ENCODE results near the gene RPS3A.
A peak's percentile ranks its signal among the peaks of the same experiment; 100 is the strongest.

Gene RPS3A

DNA sequence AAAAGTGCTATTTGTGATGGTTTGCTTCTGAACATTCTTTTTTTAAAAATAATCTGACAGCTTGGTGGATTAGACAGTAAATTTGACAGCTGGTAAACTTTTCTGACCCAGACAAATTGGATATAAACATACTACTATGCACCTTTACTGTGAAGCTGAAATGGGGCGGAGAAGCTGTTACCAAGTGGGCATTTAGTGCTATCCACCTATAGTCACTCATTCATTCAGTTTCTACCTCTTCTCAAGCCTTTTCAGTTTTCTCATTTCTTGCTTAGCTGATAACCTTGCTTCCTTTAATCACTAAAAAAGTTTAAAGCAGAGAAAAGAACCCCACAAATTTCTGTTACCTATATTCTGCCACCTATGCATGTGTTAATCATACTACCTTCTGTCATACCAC lies 5.2 kb downstream of the RPS3A start:
- ChIA-PET POLR2A (interaction anchor here (0.6 to 0.7 kb wide), 2 partner anchors 36 to 266 kb away, joined by 3 to 4 read pairs; no protein-coding TSS in a partner anchor), CTCF (interaction anchor here (0.6 to 0.7 kb wide), 2 partner anchors 306 to 424 kb away, joined by 4 read pairs; no protein-coding TSS in a partner anchor)
- H3K27ac ChIP-seq (ENCODE audit: extremely low read depth, low read depth, low read length): no peak overlapping the region
- H3K36me3 ChIP-seq (ENCODE audit: control insufficient read depth in 2 of 2, insufficient read depth in 1 of 2, low read length in 2 of 2): peaks cover 21 to 87% of the 10 kb centered on the region in 2 experiments
- no peak overlapping the region for H3K4me3 ChIP-seq (ENCODE audit: low read depth, low read length)
- no peaks in the 10 kb centered on the region for H3K4me1 ChIP-seq (ENCODE audit: control insufficient read depth, insufficient read depth, low read length)
- TF ChIP-seq ZNF433 (tag by site-specific recombination; IDR thresholded peaks at IDR 0.05; ENCODE audit: low read depth) (no peak), ZNF701 (tag by site-specific recombination; IDR thresholded peaks at IDR 0.05) (no peak), ZNF146 (tag by site-specific recombination; IDR thresholded peaks at IDR 0.05) (no peak), ZNF335 (tag by site-specific recombination; conservative IDR thresholded peaks at IDR 0.05) (no peak), GFI1B (tag by site-specific recombination; IDR thresholded peaks at IDR 0.05) (no peak), ZNF324 (tag by site-specific recombination; IDR thresholded peaks at IDR 0.05) (no peak)
- TF ChIP-seq, protein P1, sequence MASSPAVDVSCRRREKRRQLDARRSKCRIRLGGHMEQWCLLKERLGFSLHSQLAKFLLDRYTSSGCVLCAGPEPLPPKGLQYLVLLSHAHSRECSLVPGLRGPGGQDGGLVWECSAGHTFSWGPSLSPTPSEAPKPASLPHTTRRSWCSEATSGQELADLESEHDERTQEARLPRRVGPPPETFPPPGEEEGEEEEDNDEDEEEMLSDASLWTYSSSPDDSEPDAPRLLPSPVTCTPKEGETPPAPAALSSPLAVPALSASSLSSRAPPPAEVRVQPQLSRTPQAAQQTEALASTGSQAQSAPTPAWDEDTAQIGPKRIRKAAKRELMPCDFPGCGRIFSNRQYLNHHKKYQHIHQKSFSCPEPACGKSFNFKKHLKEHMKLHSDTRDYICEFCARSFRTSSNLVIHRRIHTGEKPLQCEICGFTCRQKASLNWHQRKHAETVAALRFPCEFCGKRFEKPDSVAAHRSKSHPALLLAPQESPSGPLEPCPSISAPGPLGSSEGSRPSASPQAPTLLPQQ (tag by site-specific recombination; IDR thresholded peaks at IDR 0.05): no peak
- TF ChIP-seq, protein P2, sequence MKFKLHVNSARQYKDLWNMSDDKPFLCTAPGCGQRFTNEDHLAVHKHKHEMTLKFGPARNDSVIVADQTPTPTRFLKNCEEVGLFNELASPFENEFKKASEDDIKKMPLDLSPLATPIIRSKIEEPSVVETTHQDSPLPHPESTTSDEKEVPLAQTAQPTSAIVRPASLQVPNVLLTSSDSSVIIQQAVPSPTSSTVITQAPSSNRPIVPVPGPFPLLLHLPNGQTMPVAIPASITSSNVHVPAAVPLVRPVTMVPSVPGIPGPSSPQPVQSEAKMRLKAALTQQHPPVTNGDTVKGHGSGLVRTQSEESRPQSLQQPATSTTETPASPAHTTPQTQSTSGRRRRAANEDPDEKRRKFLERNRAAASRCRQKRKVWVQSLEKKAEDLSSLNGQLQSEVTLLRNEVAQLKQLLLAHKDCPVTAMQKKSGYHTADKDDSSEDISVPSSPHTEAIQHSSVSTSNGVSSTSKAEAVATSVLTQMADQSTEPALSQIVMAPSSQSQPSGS (tag by site-specific recombination; IDR thresholded peaks at IDR 0.05; ENCODE audit: low read depth): no peak
- TF ChIP-seq, protein P3, sequence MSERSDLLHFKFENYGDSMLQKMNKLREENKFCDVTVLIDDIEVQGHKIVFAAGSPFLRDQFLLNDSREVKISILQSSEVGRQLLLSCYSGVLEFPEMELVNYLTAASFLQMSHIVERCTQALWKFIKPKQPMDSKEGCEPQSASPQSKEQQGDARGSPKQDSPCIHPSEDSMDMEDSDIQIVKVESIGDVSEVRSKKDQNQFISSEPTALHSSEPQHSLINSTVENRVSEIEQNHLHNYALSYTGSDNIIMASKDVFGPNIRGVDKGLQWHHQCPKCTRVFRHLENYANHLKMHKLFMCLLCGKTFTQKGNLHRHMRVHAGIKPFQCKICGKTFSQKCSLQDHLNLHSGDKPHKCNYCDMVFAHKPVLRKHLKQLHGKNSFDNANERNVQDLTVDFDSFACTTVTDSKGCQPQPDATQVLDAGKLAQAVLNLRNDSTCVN (tag by site-specific recombination; optimal IDR thresholded peaks at IDR 0.05): no peak
- TF ChIP-seq, protein P4, sequence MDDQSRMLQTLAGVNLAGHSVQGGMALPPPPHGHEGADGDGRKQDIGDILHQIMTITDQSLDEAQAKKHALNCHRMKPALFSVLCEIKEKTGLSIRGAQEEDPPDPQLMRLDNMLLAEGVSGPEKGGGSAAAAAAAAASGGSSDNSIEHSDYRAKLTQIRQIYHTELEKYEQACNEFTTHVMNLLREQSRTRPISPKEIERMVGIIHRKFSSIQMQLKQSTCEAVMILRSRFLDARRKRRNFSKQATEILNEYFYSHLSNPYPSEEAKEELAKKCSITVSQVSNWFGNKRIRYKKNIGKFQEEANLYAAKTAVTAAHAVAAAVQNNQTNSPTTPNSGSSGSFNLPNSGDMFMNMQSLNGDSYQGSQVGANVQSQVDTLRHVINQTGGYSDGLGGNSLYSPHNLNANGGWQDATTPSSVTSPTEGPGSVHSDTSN (CRISPR knock-in tag; IDR thresholded peaks at IDR 0.05): no peak
- H3K9me3 ChIP-seq (ENCODE audit: control insufficient read depth, insufficient read depth, low read depth, low read length): no peaks in the 10 kb centered on the region

DNA sequence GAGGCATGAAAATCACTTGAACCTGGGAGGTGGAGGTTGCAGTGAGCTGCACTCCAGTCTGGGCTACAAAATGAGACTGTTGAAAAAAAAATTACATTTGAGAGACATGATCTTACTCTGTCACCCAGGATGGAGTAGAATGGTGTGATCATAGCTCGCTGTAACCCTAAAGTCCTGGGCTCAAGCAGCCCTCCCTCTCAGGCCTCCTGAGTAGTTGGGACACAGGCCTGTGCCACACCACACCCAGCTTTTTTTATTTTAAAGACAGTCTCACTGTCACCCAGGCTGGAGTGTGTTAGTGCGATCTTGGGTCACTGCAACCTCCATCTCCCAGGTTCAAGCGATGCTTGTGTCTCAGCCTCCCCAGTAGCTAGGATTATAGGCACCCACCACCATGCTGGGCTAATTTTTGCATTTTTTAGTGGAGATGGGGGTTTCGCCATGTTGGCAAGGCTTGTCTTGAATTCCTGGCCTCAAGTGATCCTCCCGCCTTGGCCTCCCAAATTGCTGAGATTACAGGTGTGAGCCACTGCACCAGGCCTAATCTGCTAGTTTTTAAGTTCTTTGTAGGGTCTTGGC lies 6.1 kb downstream of the RPS3A start:
- POLR2A ChIA-PET: interaction anchor here (0.6 kb wide), 1 partner anchor 265 kb away, joined by 4 read pairs; no protein-coding TSS in a partner anchor
- TF ChIP-seq KLF16 (tag by site-specific recombination; IDR thresholded peaks at IDR 0.05) (no peak), OSR2 (tag by site-specific recombination; IDR thresholded peaks at IDR 0.05) (no peak), YY2 (tag by site-specific recombination; IDR thresholded peaks at IDR 0.05) (no peak), ZNF658 (tag by site-specific recombination; IDR thresholded peaks at IDR 0.05) (no peak)
- TF ChIP-seq, protein P5, sequence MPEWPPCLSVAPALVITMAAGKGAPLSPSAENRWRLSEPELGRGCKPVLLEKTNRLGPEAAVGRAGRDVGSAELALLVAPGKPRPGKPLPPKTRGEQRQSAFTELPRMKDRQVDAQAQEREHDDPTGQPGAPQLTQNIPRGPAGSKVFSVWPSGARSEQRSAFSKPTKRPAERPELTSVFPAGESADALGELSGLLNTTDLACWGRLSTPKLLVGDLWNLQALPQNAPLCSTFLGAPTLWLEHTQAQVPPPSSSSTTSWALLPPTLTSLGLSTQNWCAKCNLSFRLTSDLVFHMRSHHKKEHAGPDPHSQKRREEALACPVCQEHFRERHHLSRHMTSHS (tag by site-specific recombination; IDR thresholded peaks at IDR 0.05): no peak
- Histone ChIP-seq H3K4me1 (ENCODE audit: control insufficient read depth, insufficient read depth, low read length) (no peaks in the 10 kb centered on the region), H3K27ac (ENCODE audit: extremely low read depth, low read depth, low read length) (no peak overlapping the region), H3K36me3 (ENCODE audit: control insufficient read depth in 2 of 2, insufficient read depth in 1 of 2, low read length in 2 of 2) (peaks cover 24 to 83% of the 10 kb centered on the region in 2 experiments), H3K4me3 (ENCODE audit: low read depth, low read length) (no peak overlapping the region), H3K9me3 (ENCODE audit: control insufficient read depth, insufficient read depth, low read depth, low read length) (no peaks in the 10 kb centered on the region)
- CTCF ChIA-PET: no interaction called here

DNA sequence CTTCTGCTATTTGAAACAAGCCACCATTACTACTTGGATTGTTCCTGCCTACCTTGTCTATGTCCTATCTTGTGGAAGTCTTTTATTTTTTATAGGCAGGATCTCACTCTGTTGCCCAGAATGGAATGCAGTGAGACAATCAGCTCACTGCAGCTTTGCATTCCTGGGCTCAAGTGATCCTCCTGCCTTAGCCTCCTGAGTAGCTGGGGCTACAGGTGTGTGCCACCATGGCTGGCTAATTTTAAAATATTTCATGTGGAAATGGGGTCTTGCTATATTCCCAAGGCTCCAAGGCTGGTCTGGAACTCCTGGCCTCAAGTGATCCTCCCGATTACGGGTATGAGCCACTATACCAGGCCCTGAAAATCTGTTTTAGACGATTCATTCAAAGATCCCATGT lies 7.6 kb downstream of the RPS3A start:
- H3K4me1 ChIP-seq (ENCODE audit: control insufficient read depth, insufficient read depth, low read length): no peaks in the 10 kb centered on the region
- H3K4me3 ChIP-seq (ENCODE audit: low read depth, low read length): no peak overlapping the region
- peaks cover 24 to 73% of the 10 kb centered on the region in 2 experiments for H3K36me3 ChIP-seq (ENCODE audit: control insufficient read depth in 2 of 2, insufficient read depth in 1 of 2, low read length in 2 of 2)
- H3K27ac ChIP-seq (ENCODE audit: extremely low read depth, low read depth, low read length): no peak overlapping the region
- ChIA-PET POLR2A (no interaction called here), CTCF (no interaction called here)
- H3K9me3 ChIP-seq (ENCODE audit: control insufficient read depth, insufficient read depth, low read depth, low read length): no peaks in the 10 kb centered on the region
- TF ChIP-seq, protein P6, sequence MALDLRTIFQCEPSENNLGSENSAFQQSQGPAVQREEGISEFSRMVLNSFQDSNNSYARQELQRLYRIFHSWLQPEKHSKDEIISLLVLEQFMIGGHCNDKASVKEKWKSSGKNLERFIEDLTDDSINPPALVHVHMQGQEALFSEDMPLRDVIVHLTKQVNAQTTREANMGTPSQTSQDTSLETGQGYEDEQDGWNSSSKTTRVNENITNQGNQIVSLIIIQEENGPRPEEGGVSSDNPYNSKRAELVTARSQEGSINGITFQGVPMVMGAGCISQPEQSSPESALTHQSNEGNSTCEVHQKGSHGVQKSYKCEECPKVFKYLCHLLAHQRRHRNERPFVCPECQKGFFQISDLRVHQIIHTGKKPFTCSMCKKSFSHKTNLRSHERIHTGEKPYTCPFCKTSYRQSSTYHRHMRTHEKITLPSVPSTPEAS (tag by site-specific recombination; IDR thresholded peaks at IDR 0.05): no peak
- TF ChIP-seq, protein P7, sequence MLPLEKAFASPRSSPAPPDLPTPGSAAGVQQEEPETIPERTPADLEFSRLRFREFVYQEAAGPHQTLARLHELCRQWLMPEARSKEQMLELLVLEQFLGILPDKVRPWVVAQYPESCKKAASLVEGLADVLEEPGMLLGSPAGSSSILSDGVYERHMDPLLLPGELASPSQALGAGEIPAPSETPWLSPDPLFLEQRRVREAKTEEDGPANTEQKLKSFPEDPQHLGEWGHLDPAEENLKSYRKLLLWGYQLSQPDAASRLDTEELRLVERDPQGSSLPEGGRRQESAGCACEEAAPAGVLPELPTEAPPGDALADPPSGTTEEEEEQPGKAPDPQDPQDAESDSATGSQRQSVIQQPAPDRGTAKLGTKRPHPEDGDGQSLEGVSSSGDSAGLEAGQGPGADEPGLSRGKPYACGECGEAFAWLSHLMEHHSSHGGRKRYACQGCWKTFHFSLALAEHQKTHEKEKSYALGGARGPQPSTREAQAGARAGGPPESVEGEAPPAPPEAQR (tag by site-specific recombination; IDR thresholded peaks at IDR 0.05): no peak
- no peak for TF ChIP-seq EGR2 (tag by site-specific recombination; IDR thresholded peaks at IDR 0.05; ENCODE audit: low read depth)
- TF ChIP-seq ZNF121 (tag by site-specific recombination; IDR thresholded peaks at IDR 0.05): 0 out of 2 replicates have a peak, but pooled peaks have one; percentile 35
- no peak for TF ChIP-seq ZBTB17 (tag by site-specific recombination; IDR thresholded peaks at IDR 0.05)
- no peak for TF ChIP-seq ZNF664 (tag by site-specific recombination; IDR thresholded peaks at IDR 0.05)
- TF ChIP-seq ZNF768 (tag by site-specific recombination; IDR thresholded peaks at IDR 0.05): no peak
- no peak for TF ChIP-seq ZNF510 (tag by site-specific recombination; IDR thresholded peaks at IDR 0.05; ENCODE audit: insufficient replicate concordance)

Data from HEK293 (cell line).